Measurements from ENCODE around the gene STXBP5L.
"Not testable (repeated sequence)": the region's sequence is repeated elsewhere in the genome, so short reads cannot be mapped to it uniquely, and the experiment has no call there.

GRCh38 chr3:121451752-121452151, 543.7 kb downstream of the STXBP5L start:
- not testable (repeated sequence) for TF ChIP-seq CTCF (conservative IDR thresholded peaks at IDR 0.05; ENCODE audit: low read length); EZH2phosphoT487 (IDR thresholded peaks at IDR 0.05; ENCODE audit: borderline replicate concordance)
